K562 (cell line): Measurements from ENCODE around the gene ANKRD65. TPM values are rescaled to one million over a fixed set of nuclear protein-coding genes. Genes with fewer than 3 reads are reported as not detected.

Source experiments
- ASH1L ChIP-seq: fragments of 450-650 bp; IDR thresholded peaks from 2 replicates; pipeline ENCODE4 v1.6.1; 2018; ENCODE audit warnings: borderline replicate concordance, mild to moderate bottlenecking, low read depth; ENCODE audit not compliant: partially characterized antibody
- CCNT2 ChIP-seq: IDR thresholded peaks from 2 replicates; pipeline ENCODE4 v1.6.1; 2011; ENCODE audit warnings: borderline replicate concordance, low read depth, mild to moderate bottlenecking, moderate library complexity, mixed read lengths, low read length; ENCODE audit not compliant: insufficient read length; ENCODE audit errors: extremely low read depth
- CREB1 ChIP-seq, 2 experiments: sonication (generic) in 1 of 2; formaldehyde crosslinking in 1 of 2; IDR thresholded peaks; 2 replicates each; pipeline versions ENCODE4 v1.6.1 to v1.8.0; 2012 to 2022; ENCODE audit warnings: inconsistent platforms in 1 of 2, mild to moderate bottlenecking in 1 of 2, missing genetic modification reagents in 1 of 2, moderate library complexity in 1 of 2
- DNMT1 ChIP-seq: fragments of 450-650 bp; IDR thresholded peaks from 2 replicates; pipeline ENCODE4 v1.6.1; 2016; ENCODE audit warnings: antibody characterized with exemption, mild to moderate bottlenecking
- ETS2 ChIP-seq: IDR thresholded peaks from 2 replicates; pipeline ENCODE4 v1.6.1; 2016; ENCODE audit warnings: borderline replicate concordance, missing genetic modification characterization, mild to moderate bottlenecking, moderate library complexity, missing compliant biosample characterization; ENCODE audit not compliant: poor library complexity, severe bottlenecking
- FOXJ2 ChIP-seq: fragments of 200-800 bp; sonication (Bioruptor generic); IDR thresholded peaks from 2 replicates; pipeline ENCODE4 v1.6.1; 2016; ENCODE audit warnings: missing genetic modification characterization, missing compliant biosample characterization
- HDAC8 ChIP-seq: fragments of 450-650 bp; IDR thresholded peaks from 2 replicates; pipeline ENCODE4 v1.6.1; 2016; ENCODE audit warnings: mild to moderate bottlenecking, missing genetic modification characterization, moderate library complexity, missing compliant biosample characterization
- ILF3 ChIP-seq: fragments of 450-650 bp; IDR thresholded peaks from 2 replicates; pipeline ENCODE4 v1.6.1; 2018; ENCODE audit warnings: antibody characterized with exemption, mild to moderate bottlenecking, moderate library complexity, borderline replicate concordance
- KLF10 ChIP-seq: fragments of 250-450 bp; sonication (Bioruptor Pico); IDR thresholded peaks from 2 replicates; pipeline ENCODE4 v1.6.1; 2021; ENCODE audit warnings: matching md5 sums
- NCOA6 ChIP-seq: fragments of 450-650 bp; IDR thresholded peaks from 2 replicates; pipeline ENCODE4 v1.6.1; 2017; ENCODE audit warnings: mild to moderate bottlenecking
- NFIC ChIP-seq: fragments of 450-650 bp; IDR thresholded peaks from 2 replicates; pipeline ENCODE4 v1.6.1; 2017; ENCODE audit warnings: mild to moderate bottlenecking, inconsistent platforms
- NR2F6 ChIP-seq: fragments of 450-650 bp; formaldehyde crosslinking; IDR thresholded peaks from 2 replicates; pipeline ENCODE4 v1.4.0; 2020; ENCODE audit warnings: mild to moderate bottlenecking
- POLR3G ChIP-seq: IDR thresholded peaks from 2 replicates; pipeline ENCODE4 v1.6.1; 2011; ENCODE audit not compliant: insufficient read length, insufficient replicate concordance; ENCODE audit errors: extremely low read depth
- SRSF1 ChIP-seq: fragments of 200-400 bp; formaldehyde crosslinking; IDR thresholded peaks from 2 replicates; pipeline ENCODE4 v1.6.1; 2017; ENCODE audit warnings: mild to moderate bottlenecking, low read depth, low read length, moderate library complexity
- TAF9B ChIP-seq: fragments of 450-650 bp; IDR thresholded peaks from 2 replicates; pipeline ENCODE4 v1.6.1; 2018; ENCODE audit warnings: mild to moderate bottlenecking; ENCODE audit not compliant: partially characterized antibody
- ZBTB2 ChIP-seq: fragments of 450-650 bp; IDR thresholded peaks from 2 replicates; pipeline ENCODE4 v1.6.1; 2016; ENCODE audit warnings: antibody characterized with exemption
- ZNF143 ChIP-seq: sonication (generic); formaldehyde crosslinking; IDR thresholded peaks from 2 replicates; pipeline ENCODE4 v1.9.0; 2022; ENCODE audit warnings: mild to moderate bottlenecking, missing genetic modification reagents
- ZNF324 ChIP-seq: fragments of 250-450 bp; sonication (Bioruptor Pico); IDR thresholded peaks from 2 replicates; pipeline ENCODE4 v1.4.0; 2020; ENCODE audit warnings: mild to moderate bottlenecking
- ZNF644 ChIP-seq: fragments of 200-800 bp; sonication (Bioruptor generic); IDR thresholded peaks from 2 replicates; pipeline ENCODE4 v1.6.1; 2016; ENCODE audit warnings: low read depth, missing genetic modification characterization, missing compliant biosample characterization
- polyA plus RNA-seq, 8 experiments: library from polyadenylated mRNA; depleted of rRNA in 4 of 8; stranded (reverse) in 5 of 8; unstranded in 3 of 8; fragments of >200 nt; fragmentation: Nextera tagmentation in 2 of 8; fragmentation: Illumina TruSeq in 1 of 8; extraction: Ambion mirVana in 2 of 8; extraction: Trizol in 1 of 8; gene quantifications; 2 replicates each; pipeline versions ENCODE4 v1.2.1 to v1.2.3, GENCODE V29; 2011 to 2014; ENCODE audit warnings: inconsistent platforms in 1 of 8, missing spikeins in 1 of 8
- total RNA-seq, 7 experiments: library from RNA; depleted of rRNA in 6 of 7; stranded (reverse); fragments of >200 nt in 6 of 7; fragmentation: Illumina TruSeq in 2 of 7; extraction: Trizol in 2 of 7; gene quantifications; 2 replicates each; pipeline versions ENCODE4 v1.2.1 to v1.2.3, GENCODE V29; 2011 to 2021; ENCODE audit warnings: low replicate concordance in 1 of 7
- TF ChIP-seq, protein P1 (sequence below): fragments of 250-450 bp; sonication (Bioruptor Pico); IDR thresholded peaks from 2 replicates; pipeline ENCODE4 v1.4.0; 2020; ENCODE audit warnings: mild to moderate bottlenecking, moderate library complexity
- TF ChIP-seq, protein P2 (sequence below): fragments of 250-450 bp; sonication (Bioruptor Pico); IDR thresholded peaks from 2 replicates; pipeline ENCODE4 v1.8.0; 2021; ENCODE audit warnings: moderate library complexity, mild to moderate bottlenecking, inconsistent platforms

The ANKRD65 gene
- total and polyA plus RNA-seq, 9 of the 15 experiments (the other 6 are each of a cell fraction or from before 2014, with no cell fraction given), result not detected

- TF ChIP-seq, protein P1, sequence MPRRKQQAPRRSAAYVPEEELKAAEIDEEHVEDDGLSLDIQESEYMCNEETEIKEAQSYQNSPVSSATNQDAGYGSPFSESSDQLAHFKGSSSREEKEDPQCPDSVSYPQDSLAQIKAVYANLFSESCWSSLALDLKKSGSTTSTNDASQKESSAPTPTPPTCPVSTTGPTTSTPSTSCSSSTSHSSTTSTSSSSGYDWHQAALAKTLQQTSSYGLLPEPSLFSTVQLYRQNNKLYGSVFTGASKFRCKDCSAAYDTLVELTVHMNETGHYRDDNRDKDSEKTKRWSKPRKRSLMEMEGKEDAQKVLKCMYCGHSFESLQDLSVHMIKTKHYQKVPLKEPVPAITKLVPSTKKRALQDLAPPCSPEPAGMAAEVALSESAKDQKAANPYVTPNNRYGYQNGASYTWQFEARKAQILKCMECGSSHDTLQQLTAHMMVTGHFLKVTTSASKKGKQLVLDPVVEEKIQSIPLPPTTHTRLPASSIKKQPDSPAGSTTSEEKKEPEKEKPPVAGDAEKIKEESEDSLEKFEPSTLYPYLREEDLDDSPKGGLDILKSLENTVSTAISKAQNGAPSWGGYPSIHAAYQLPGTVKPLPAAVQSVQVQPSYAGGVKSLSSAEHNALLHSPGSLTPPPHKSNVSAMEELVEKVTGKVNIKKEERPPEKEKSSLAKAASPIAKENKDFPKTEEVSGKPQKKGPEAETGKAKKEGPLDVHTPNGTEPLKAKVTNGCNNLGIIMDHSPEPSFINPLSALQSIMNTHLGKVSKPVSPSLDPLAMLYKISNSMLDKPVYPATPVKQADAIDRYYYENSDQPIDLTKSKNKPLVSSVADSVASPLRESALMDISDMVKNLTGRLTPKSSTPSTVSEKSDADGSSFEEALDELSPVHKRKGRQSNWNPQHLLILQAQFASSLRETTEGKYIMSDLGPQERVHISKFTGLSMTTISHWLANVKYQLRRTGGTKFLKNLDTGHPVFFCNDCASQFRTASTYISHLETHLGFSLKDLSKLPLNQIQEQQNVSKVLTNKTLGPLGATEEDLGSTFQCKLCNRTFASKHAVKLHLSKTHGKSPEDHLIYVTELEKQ (CRISPR knock-in tag), result no peak
- TF ChIP-seq TAF9B (no peak), SRSF1 (no peak), ZNF324 (no peak), NR2F6 (CRISPR knock-in tag) (no peak), ZNF143 (CRISPR knock-in tag) (0 out of 2 replicates have a peak, but pooled peaks have one; percentile 14), ASH1L (no peak), ILF3 (no peak), ZNF644 (0 out of 2 replicates have a peak, but pooled peaks have one; percentile 45), HDAC8 (tag) (no peak), POLR3G (no peak), FOXJ2 (tag) (no peak), CCNT2 (peak; percentile 40), ETS2 (tag) (no peak), DNMT1 (no peak), NCOA6 (no peak), ZBTB2 (no peak), KLF10 (no peak), CREB1 (IDR thresholded peaks at IDR 0.05) (0 out of 2 replicates have a peak, but pooled peaks have one; percentile 19), CREB1 (CRISPR knock-in tag; IDR thresholded peaks at IDR 0.05) (no peak), NFIC (peak; percentile 2; the same call in 1 of the 2 replicates)
- TF ChIP-seq, protein P2, sequence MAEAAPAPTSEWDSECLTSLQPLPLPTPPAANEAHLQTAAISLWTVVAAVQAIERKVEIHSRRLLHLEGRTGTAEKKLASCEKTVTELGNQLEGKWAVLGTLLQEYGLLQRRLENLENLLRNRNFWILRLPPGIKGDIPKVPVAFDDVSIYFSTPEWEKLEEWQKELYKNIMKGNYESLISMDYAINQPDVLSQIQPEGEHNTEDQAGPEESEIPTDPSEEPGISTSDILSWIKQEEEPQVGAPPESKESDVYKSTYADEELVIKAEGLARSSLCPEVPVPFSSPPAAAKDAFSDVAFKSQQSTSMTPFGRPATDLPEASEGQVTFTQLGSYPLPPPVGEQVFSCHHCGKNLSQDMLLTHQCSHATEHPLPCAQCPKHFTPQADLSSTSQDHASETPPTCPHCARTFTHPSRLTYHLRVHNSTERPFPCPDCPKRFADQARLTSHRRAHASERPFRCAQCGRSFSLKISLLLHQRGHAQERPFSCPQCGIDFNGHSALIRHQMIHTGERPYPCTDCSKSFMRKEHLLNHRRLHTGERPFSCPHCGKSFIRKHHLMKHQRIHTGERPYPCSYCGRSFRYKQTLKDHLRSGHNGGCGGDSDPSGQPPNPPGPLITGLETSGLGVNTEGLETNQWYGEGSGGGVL, result no peak
Measured at GRCh38 chr1:1432951-1433803, 12.1 kb upstream of the ANKRD65 start (continued).
